ENCODE measurements around the gene TRERF1.

DNA sequence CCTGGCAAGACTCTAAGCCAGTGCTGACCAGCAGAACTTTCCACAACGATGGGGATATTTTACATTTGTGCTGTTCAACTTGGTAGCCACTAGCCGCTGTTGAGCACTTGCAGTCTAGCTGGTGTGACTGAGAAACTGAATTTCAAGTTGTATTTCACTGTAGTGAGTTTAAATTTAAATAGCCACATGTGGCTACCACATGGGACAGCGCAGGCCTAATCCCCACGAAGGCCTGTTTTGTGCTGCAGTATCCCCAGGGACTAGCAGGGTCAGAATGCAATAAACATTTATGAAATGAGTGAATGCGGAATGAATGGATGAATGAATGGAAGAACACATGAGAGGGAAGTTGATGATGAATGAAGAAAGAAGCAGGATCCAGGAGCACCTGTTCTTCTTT is 115.8 kb downstream of the TRERF1 start:
- TF ChIP-seq YY1 (IDR thresholded peaks at IDR 0.05; ENCODE audit: insufficient read depth, insufficient read length) (no peak), SUZ12 (IDR thresholded peaks at IDR 0.05; ENCODE audit: extremely low read depth, insufficient read depth, insufficient read length) (no peak), ZNF274 (IDR thresholded peaks at IDR 0.05; ENCODE audit: low read depth, low read length) (no peak)

Measured in NT2/D1 (cell line).